IPS DF 19.7 (cell line): ENCODE data around the gene CCDC158.
"Not testable (repeated sequence)": the region's sequence is repeated elsewhere in the genome, so short reads cannot be mapped to it uniquely, and the experiment has no call there.

ENCODE experiments used
- DNase-seq: peaks from one replicate; pipeline ENCODE4 v3.0.0-alpha.2; 2013; ENCODE audit warnings: low read depth, low spot score

The CCDC158 gene

DNA sequence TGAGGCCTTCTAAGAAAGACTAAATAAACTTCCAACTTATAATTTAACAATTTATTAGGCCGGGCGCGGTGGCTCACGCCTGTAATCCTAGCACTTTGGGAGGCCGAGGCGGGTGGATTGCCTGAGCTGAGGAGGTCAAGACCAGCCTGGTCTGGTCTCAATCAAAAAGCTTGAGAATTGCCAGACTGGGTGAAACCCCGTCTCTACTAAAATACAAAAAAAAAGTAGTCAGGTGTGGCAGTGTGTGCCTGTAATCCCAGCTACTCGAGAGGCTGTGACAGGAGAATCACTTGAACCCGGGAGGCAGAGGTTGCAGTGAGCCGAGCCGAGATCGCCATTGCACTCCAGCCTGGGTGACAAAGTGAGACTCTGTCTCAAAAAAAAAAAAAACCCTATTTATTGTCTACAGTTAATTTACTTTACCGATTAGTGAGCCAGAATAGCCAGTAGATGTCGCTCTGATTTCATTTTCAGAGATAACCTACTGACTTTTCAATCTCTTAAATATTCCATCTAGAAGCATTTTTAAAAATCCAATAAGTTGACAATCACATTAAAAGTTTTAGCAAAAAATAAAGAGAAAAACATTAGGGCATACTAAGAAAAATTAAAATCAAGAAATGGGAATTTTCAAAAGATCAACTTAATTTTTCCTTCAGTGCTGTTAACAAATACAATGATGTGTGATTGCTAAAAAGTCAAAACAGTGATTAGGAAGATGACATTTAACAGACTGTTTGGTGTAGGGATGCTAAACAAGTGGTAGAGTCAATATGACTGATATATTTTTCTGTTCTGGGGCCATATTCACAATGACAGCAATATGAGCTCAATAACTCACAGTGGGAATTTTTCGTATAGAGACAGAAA, 9.8 kb upstream of the CCDC158 start:
- DNase-seq, result no peak

- DNase-seq, result no peak
Observed at GRCh38 chr4:76429636-76430035, 8.7 kb upstream of the CCDC158 start.

DNA sequence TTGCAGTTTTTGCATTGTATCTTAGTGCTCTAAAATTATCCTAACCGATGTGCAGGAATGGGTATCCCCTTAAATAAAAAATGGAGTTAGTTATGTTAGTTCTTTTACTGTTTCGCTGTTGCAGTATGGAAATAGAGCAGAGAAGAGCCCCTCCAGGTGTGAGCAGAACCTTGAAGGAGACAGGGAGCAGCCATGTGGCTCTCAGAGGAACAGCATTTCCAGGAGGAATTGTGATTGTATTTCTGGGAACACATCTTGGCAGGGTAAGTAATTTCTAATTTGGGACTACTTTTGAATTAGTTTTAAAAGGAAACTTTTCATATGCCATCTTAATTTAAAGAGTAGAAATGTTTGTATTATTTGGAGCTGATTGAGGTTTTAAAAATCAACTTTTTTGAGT, 5.3 kb upstream of the CCDC158 start:
- DNase-seq, result no peak

- DNase-seq, result not testable (repeated sequence)
Observed at GRCh38 chr4:76423159-76423558, 2.2 kb upstream of the CCDC158 start.

GRCh38 chr4:76420188-76420761, 666 bp downstream of the CCDC158 start:
- no peak for DNase-seq

DNA sequence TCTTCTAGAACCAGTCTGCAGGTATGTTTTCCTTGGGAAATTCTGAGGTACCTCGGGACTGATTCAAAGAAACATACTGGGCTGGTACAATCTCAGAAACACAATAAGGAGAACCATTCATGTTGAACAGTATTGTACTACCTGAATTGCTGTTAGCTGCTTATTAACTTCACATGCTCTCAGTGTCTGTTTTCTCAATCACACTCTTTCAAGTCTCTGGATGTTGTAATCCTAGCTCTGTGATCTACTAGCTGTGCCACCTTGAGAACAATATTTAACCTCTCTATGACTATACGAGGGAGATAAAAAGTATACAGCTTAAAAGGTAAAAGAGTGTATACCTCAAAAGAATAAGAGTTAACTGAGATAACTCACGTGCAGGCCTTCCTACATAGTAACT, 10.3 kb downstream of the CCDC158 start:
- no peak for DNase-seq

- no peak for DNase-seq
Observed at GRCh38 chr4:76407440-76408119, 13.4 kb downstream of the CCDC158 start.

DNA sequence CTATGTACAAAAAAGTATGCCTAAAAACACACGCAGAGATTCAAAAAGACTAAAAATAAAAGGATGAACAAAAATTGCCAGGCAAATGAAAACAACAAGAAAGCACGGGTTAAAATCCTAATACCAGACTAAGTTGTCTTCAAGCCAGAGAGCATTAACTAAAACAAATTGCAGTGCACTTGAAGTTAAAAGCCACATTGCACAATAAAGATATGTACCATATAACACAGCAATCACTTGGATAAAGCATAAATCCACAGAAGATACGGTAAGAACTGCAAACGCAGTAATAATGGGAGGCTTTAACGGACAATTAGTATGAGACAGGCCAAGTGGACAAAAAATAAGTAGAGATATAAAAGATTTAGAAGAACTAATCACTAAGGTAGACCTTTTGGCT, 14.9 kb downstream of the CCDC158 start:
- DNase-seq, result no peak

- no peak for DNase-seq
Observed at GRCh38 chr4:76401654-76402053, 19.3 kb downstream of the CCDC158 start.

DNA sequence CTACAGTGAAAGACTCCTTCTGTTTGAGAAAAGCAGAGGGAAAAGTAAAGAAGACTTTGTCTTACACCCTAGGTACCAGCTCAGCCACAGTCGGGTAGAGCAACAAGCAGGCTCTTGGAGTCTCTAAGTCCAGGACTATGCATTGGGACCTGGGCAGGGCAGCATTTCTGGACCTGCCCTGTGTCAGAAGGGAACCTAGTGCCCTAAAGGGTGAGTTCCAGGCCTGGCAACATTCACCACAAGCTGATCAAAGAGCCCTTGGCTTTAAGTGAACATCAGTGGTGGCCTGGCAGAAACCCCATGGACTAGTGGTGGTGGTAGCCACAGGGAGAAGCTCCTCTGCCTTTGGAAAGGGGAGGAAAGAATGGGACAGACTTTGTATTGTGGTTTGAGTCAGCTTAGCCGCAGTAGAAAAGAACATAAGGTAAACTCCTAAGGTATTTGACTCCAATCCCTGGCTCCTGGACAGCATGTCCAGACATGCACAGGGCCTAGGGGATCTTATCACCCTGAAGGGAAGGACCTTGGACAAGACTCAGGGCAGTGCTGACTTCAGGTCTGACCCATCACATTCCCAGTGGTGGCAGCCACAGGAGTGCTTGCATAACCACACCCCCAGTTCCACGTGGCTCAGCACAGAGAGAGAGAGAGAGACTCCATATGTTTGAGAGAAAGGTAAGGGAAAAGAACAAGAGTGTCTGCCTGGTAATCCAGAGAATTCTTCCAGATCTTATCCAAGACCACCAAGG, 32.6 kb downstream of the CCDC158 start:
- no peak for DNase-seq

DNA sequence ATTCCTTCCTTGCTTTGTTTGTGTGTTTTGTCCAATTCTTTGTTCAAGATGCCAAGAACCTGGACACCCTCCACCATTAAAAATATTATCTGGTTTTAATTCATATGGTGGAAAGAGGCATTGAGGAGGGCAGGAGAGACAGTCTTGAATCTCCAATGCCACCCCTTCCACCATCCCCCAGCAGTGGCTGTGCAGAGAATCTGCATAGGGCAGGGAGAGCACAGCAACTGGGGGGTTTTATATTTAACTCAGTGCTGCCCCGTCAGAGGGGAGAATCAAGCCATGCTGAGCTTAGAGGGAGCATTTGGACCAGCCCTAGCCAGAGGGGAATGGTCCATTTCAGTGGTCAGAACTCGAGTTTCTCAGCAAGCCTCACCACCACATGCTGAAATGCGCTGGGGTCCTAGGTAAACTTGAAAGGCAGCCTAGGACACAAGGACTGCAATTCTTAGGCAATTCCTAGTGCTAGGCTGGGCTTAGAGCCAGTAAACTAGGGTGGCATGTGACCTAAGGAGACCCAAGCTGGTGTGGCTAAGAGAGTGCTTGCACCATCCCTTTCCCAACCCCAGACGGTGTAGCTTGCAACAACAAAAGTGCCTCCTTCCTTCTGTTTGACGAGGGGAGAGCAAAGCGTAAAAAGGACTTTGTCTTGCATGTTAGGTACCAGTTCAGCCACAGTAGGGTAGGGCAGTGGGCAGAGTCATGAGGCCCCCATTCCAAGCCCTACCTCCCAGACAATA, 34.2 kb downstream of the CCDC158 start:
- DNase-seq, result no peak

GRCh38 chr4:76385974-76386373, 35.0 kb downstream of the CCDC158 start:
- DNase-seq, result no peak

DNA sequence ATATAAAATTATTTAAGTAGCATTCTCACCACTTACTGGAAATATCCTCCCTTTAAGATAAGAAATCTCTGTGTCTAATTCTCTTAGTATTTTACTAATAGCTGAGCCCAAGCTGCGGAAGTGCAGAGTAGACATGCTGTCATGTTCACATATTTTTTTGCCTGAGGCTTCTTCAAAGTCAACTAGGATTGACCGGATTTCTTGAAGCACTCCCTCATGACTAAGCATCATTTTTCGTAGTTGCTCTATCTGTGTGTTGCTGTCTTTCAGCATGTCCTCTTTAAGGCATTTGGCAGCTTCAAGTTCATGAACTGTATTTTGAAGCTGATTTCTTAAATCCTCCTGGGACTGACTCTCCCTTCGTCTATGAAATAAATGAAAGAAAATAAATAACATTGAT, 36.9 kb downstream of the CCDC158 start:
- DNase-seq, result no peak

DNA sequence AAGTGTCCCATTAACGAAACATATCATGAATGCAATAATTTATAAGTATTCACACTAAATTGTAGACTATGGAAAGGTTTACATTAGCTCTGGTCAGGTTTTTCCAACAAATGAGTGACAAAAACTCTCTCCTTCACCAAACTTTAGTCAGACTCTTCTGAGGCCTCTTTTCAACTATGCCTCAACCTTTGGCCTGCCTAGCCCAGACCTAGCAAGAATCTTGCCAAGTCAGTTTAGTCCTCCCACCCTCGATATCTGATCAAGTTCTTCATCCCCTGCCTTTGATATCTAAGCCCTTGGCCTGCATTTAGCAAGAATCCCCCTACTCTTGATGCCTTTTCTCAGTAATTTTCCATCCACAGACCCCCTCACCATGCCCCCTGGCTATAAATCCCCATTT, 37.9 kb downstream of the CCDC158 start:
- no peak for DNase-seq

- DNase-seq, result no peak
Observed at GRCh38 chr4:76381986-76382385, 39.0 kb downstream of the CCDC158 start.

DNA sequence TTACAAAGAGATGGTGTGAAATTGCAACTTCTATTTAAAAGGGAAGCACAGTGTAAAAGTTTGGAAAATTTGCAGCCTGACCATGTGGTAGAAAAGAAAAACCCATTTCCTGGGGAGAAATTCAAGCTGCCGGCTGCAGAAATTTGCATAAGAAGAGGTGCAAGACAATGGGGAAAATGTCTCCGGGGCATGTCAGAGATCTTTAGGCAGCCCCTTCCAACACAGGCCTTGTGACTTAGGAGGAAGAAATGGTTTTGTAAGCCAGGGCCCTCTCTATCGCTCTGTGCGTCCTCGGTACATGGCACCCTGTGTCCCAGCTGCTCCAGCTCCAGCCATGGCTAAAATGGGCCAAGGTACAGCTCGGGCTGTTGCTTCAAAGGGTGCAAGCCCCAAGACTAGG, 40.4 kb downstream of the CCDC158 start:
- peak; percentile 30 for DNase-seq

GRCh38 chr4:76377911-76378310, 43.0 kb downstream of the CCDC158 start:
- DNase-seq, result no peak

- DNase-seq, result no peak
Observed at GRCh38 chr4:76377481-76377901, 43.5 kb downstream of the CCDC158 start.

- no peak for DNase-seq
Observed at GRCh38 chr4:76376534-76376933, 44.4 kb downstream of the CCDC158 start.

GRCh38 chr4:76375703-76376102, 45.2 kb downstream of the CCDC158 start:
- no peak for DNase-seq

- DNase-seq, result no peak
Observed at GRCh38 chr4:76374798-76375197, 46.1 kb downstream of the CCDC158 start.
